Pancreas (tissue), 10 donors: ENCODE results near the gene CTU1. TPM values are rescaled to one million over a fixed set of nuclear protein-coding genes. Genes with fewer than 3 reads are reported as not detected.
"Not testable (repeated sequence)": the region's sequence is repeated elsewhere in the genome, so short reads cannot be mapped to it uniquely, and the experiment has no call there.

Experiments
- ATAC-seq, 4 donors: fragments of 200-7000 bp; cut with Tn5 transposase; one replicate each; pipeline versions ENCODE4 v1.8.0 to v1.9.1; 2020; ENCODE audit warnings: mild to moderate bottlenecking in 4 of 4, moderate library complexity in 4 of 4
- DNase-seq, 6 donors: peaks; one replicate each; pipeline ENCODE4 v3.0.0-alpha.2; 2020
- FAIRE-seq: peaks from 2 replicates; lab custom pipeline; 2012; peaks lifted over from hg19 to GRCh38; lab: Jason Lieb, UNC
- H3K27ac ChIP-seq, 4 donors: fragments of 200-600 bp; sonication (generic); 1 replicate in 3 of 4; 2 replicates in 1 of 4; pipeline versions ENCODE4 v1.5.0 to v1.8.0; 2020
- H3K27me3 ChIP-seq, 4 donors: fragments of 200-600 bp; one replicate each; pipeline ENCODE4 v1.8.0; 2021
- H3K36me3 ChIP-seq, 3 donors: fragments of 200-600 bp; sonication (generic) in 1 of 3; one replicate each; pipeline versions ENCODE4 v1.5.0 to v1.8.0; 2020 to 2021
- H3K4me1 ChIP-seq, 3 donors: fragments of 200-600 bp; one replicate each; pipeline ENCODE4 v1.8.0; 2021
- H3K4me3 ChIP-seq, 4 donors: fragments of 200-600 bp; sonication (generic) in 2 of 4; one replicate each; pipeline versions ENCODE4 v1.5.0 to v1.8.0; 2020 to 2021
- H3K9me3 ChIP-seq, 4 donors: fragments of 200-600 bp; one replicate each; pipeline ENCODE4 v1.8.0; 2021
- WGBS, 2 donors: extraction: QIAGEN DNeasy Blood & Tissue Kit; methylation state at CpG; one replicate each; pipeline ENCODE4 v1.1.7; 2013; 5-methylcytosine and 5-hydroxymethylcytosine counted together
- intact Hi-C, 3 donors: fragments of 100-400 bp; cut with DNase I; formaldehyde crosslinking; loops; one replicate each; pipeline versions ENCODE4 v1.11.1 to v1.14.2; 2022
- polyA plus RNA-seq, 2 donors: library from polyadenylated mRNA; stranded (reverse); fragments of 200-250 nt; gene quantifications; one replicate each; pipeline ENCODE4 v1.2.3, GENCODE V29; 2013
- total RNA-seq, 6 donors: library from RNA; stranded (reverse); fragmentation: NEBNext Ultra II Directional in 4 of 6; extraction: Animal tissue kit (Norgen Biotek cat#: 25700) in 4 of 6; gene quantifications; one replicate each; pipeline versions ENCODE4 v1.2.1 to v1.2.4, GENCODE V29; 2021 to 2023
- TF ChIP-seq, protein P1 (sequence below), 4 donors: fragments of 200-600 bp; sonication (generic) in 3 of 4; IDR thresholded peaks; one replicate each; pipeline versions ENCODE4 v1.5.0 to v1.8.0; 2021; ENCODE audit warnings: antibody characterized with exemption in 4 of 4
- donor health status: healthy with polysubstance abuse.
- donor health status: DM: no; HTN: no; CAD: no; lungs with moderate emphysema.
- donor health status: DM: no; HTN: no; CAD: no.
- donor health status: control.
- donor health status: control.
- donor health status: Bipolar disorder and iron deficiency.
- donor health status: DM: yes; HTN: yes; CAD: no.
- donor health status: DM: no; HTN: no; CAD: no.
- donor health status: DM: no; HTN: no; CAD: no.
- donor health status: DM: yes; HTN: yes; CAD: no.

Gene CTU1
- total and polyA plus RNA-seq, 8 donors, result 1.4 to 8.2 (median 3.7) TPM

DNA sequence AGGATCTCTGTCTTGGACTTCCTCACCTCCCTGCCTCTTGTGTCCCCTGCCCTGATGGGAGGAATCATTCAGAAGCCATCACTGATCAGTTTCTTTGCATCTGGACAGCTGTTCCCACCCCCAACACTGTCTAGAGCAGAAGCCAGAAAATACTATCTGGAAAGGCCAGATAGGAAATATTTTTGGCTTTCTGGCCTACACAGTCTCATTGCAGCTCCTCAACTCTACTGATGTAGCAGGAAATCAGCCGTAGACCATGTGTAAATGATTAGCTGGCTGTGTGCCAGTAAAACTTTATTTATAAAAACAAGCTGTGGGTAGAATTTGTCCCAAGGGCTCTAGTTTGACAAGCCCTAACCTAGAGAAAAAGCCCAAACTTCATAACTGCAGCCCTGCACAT lies 39.5 kb upstream of the CTU1 start:
- DNase-seq, result no peak
- Histone ChIP-seq H3K27me3 (no peaks in the 10 kb centered on the region), H3K9me3 (no peaks in the 10 kb centered on the region), H3K36me3 (no peaks in the 10 kb centered on the region), H3K4me1 (no peaks in the 10 kb centered on the region), H3K4me3 (no peak overlapping the region), H3K27ac (no peak overlapping the region)
- no peak for ATAC-seq
- intact Hi-C loops, result no loop called here
- no peak for FAIRE-seq
- TF ChIP-seq, protein P1, sequence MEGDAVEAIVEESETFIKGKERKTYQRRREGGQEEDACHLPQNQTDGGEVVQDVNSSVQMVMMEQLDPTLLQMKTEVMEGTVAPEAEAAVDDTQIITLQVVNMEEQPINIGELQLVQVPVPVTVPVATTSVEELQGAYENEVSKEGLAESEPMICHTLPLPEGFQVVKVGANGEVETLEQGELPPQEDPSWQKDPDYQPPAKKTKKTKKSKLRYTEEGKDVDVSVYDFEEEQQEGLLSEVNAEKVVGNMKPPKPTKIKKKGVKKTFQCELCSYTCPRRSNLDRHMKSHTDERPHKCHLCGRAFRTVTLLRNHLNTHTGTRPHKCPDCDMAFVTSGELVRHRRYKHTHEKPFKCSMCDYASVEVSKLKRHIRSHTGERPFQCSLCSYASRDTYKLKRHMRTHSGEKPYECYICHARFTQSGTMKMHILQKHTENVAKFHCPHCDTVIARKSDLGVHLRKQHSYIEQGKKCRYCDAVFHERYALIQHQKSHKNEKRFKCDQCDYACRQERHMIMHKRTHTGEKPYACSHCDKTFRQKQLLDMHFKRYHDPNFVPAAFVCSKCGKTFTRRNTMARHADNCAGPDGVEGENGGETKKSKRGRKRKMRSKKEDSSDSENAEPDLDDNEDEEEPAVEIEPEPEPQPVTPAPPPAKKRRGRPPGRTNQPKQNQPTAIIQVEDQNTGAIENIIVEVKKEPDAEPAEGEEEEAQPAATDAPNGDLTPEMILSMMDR (IDR thresholded peaks at IDR 0.05), result no peak
- WGBS, 2 donors, result 60 to 63% methylated on average over 1 of the region's 1 CpG

DNA sequence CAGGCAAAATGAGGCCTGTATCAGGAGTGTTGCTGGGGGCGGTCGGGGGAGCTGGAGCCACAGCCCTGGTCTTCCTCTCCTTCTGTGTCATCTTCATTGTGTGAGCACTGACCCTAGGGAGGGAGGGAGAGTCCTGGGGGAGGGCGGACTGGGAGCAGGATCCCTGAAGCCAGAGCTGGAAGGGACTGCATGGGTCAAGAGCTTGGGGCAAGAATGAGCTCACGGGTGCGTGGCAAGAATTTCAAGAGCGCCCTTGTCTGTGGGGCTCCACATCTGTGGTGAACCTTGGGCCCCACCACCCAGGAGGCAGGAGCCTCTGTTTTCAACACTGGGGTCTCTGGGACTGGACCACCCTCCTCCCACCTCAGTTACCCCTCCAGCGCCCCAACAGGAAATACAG lies 38.5 kb upstream of the CTU1 start:
- ATAC-seq (no peak), DNase-seq (no peak), FAIRE-seq (no peak)
- TF ChIP-seq, protein P1 (IDR thresholded peaks at IDR 0.05), result no peak
- Histone ChIP-seq H3K27ac (no peak overlapping the region), H3K36me3 (no peaks in the 10 kb centered on the region), H3K27me3 (no peaks in the 10 kb centered on the region), H3K4me3 (no peak overlapping the region), H3K4me1 (no peaks in the 10 kb centered on the region), H3K9me3 (no peaks in the 10 kb centered on the region)
- WGBS, 2 donors, result 80 to 85% methylated on average over 7 of the region's 7 CpGs
- intact Hi-C loops, result no loop called here

DNA sequence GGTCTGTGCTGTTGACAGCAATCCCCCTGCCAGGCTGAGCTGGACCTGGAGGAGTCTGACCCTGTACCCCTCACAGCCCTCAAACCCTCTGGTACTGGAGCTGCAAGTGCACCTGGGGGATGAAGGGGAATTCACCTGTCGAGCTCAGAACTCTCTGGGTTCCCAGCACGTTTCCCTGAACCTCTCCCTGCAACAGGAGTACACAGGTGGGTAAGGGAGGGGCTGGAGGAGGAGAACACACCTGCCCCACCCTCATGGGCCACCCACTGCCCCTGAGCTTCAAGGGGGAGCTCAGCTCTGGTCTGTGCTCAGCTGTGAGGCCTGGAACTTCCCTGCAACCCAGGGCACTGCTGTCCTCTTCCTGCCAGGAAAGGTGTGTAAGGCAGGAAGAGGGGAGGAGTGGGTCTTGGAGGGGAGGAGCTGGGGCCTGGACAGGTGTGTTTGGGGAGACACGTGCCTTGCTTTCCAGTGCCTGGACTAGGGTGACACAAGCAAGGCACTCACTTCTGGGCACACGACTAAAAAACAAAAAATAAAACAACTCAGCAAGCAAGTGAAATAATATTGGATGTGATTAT lies 37.8 kb upstream of the CTU1 start:
- Histone ChIP-seq H3K36me3 (no peaks in the 10 kb centered on the region), H3K4me1 (no peaks in the 10 kb centered on the region), H3K27ac (no peak overlapping the region), H3K4me3 (no peak overlapping the region), H3K27me3 (no peaks in the 10 kb centered on the region), H3K9me3 (no peaks in the 10 kb centered on the region)
- WGBS, 2 donors, result 45 to 49% methylated on average over 4 of the region's 4 CpGs
- no peak for ATAC-seq
- TF ChIP-seq, protein P1 (IDR thresholded peaks at IDR 0.05), result no peak
- intact Hi-C loops, result no loop called here
- no peak for DNase-seq
- FAIRE-seq, result no peak

DNA sequence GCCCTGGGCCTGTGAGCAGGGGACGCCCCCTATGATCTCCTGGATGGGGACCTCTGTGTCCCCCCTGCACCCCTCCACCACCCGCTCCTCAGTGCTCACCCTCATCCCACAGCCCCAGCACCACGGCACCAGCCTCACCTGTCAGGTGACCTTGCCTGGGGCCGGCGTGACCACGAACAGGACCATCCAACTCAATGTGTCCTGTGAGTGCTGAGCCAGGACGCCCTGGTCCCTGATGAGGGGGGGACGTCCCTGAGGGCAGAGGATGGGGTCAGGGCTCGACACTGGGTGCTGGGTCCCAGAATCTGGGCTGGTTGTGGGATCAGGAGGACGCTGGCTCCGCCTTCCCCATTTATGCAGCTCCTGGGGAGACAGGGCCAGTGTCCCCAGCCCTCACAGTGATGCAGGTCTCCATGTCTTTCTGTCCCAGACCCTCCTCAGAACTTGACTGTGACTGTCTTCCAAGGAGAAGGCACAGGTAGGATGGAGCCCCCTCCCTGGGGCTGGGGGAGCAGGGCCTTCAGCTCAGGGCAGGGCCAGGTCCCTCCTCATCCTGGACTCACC lies 36.4 kb upstream of the CTU1 start:
- intact Hi-C loops, result no loop called here
- Histone ChIP-seq H3K27ac (no peak overlapping the region), H3K36me3 (no peaks in the 10 kb centered on the region), H3K27me3 (peaks cover 0 to 7% (median 0%) of the 10 kb centered on the region in 4 donors), H3K9me3 (no peaks in the 10 kb centered on the region), H3K4me3 (no peak overlapping the region), H3K4me1 (no peaks in the 10 kb centered on the region)
- FAIRE-seq (no peak), DNase-seq (peak in 1 of 6 donors; percentile 50), ATAC-seq (no peak)
- TF ChIP-seq, protein P1 (IDR thresholded peaks at IDR 0.05), result no peak
- WGBS, 2 donors, result 47% methylated on average over 11 of the region's 11 CpGs

DNA sequence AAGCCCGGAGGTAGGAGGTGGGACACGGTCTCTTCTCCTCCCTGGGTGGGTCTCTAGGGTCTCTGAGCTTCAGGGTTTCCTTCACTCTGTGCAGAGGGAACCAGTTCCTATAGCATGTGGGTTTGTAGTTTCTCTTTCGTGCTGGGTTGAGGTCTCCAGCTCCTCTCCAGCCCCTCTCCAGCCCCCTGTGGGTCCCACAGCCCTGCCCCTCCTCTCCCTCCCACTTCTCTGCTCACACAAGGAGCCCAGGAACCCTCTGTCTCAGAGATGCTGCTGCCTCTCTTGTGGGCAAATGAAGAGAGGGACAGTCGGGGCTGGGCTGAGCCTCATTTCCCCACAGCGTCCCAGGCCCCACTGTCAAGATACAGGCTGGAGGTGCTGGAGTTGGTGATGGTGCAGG lies 35.3 kb upstream of the CTU1 start:
- Histone ChIP-seq H3K27me3 (peaks cover 0 to 7% (median 0%) of the 10 kb centered on the region in 4 donors), H3K36me3 (no peaks in the 10 kb centered on the region), H3K9me3 (no peaks in the 10 kb centered on the region), H3K4me1 (no peaks in the 10 kb centered on the region), H3K4me3 (no peak overlapping the region), H3K27ac (no peak overlapping the region)
- FAIRE-seq (no peak), DNase-seq (no peak), ATAC-seq (no peak)
- TF ChIP-seq, protein P1 (IDR thresholded peaks at IDR 0.05), result no peak
- intact Hi-C loops, result no loop called here
- WGBS, 2 donors, result 54 to 56% methylated on average over 3 to 5 of the region's 5 CpGs

DNA sequence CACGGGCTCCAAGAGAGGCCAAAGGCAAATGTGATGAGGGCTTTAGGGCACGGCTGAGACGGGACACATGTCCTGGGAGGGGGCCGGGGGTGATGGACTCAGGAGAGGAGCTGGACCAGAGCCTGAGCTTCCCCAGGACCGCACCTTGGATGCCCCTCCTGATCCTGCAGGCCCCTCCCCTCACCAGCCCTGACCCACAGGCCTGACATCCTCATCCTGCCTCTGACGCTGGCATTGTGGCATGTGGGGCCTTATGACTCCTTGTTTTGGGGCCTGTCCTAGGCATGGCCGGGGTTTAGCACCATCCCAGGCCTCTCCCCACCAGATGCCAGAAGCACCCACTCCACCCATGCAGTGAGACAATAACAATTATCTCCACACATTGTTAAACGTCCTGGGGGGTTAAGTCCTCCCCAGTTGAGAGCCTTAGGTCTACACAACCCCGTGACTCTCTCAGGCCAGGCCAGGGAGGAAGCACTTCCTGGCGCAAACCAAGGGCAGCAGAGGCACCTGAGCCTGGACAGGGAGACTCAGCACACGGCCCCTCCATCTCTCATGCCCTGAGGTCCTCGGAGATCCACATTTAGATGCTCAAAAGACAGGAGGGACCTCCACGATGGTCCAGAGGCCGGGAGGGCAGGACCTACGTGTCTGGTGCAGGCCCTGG lies 34.7 kb upstream of the CTU1 start:
- peak overlapping the region in 1 of 4 donors; percentile 9 for H3K27ac ChIP-seq
- intact Hi-C loops, H3K27me3 ChIP-seq, DNase-seq, H3K4me1 ChIP-seq, FAIRE-seq, H3K36me3 ChIP-seq, H3K4me3 ChIP-seq, H3K9me3 ChIP-seq: not testable (repeated sequence)
- 43 to 59% methylated on average over 10 to 15 of the region's 15 CpGs for WGBS, 2 donors
- ATAC-seq, result peak in 2 of 4 donors; percentile 23 to 35
